ENCODE measurements around the gene EEPD1.

EEPD1 gene

GRCh38 chr7:36181668-36182067 is 28.6 kb downstream of the EEPD1 start:
- in situ Hi-C loops (cut with MboI; ENCODE audit: low pct_unique_long_range_greater_than_20kb, low sequenced_read_pairs, unreplicated experiment), result no loop called here
- no peak for DNase-seq (ENCODE audit: low spot score)
- no peak for TF ChIP-seq CTCF (IDR thresholded peaks at IDR 0.05; ENCODE audit: extremely low read depth, insufficient read depth, missing control alignments)

GRCh38 chr7:36182854-36183604 is 30.0 kb downstream of the EEPD1 start:
- DNase-seq (ENCODE audit: low spot score), result no peak
- TF ChIP-seq CTCF (IDR thresholded peaks at IDR 0.05; ENCODE audit: extremely low read depth, insufficient read depth, missing control alignments), result no peak
- in situ Hi-C loops (cut with MboI; ENCODE audit: low pct_unique_long_range_greater_than_20kb, low sequenced_read_pairs, unreplicated experiment), result no loop called here

DNA sequence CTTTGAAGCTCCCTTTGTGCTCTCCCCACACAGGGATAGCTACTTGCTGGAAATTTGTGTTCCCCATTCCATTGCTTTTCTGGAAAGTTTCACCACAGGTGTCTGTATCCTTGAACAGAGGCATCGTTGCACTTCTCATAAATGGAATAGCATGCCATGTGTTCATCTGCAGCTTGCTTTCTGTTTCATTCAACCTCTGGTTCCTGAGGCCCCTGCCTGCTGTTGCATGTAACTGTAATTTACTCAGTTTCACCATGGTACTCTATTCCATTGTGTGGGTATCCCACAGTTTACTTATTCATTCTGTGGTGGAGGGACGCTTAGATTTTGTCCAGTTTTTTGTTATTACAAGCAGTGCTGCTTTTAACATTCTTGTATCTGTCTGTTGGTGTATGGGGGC is 32.0 kb downstream of the EEPD1 start:
- in situ Hi-C loops (cut with MboI; ENCODE audit: low pct_unique_long_range_greater_than_20kb, low sequenced_read_pairs, unreplicated experiment), result no loop called here
- DNase-seq (ENCODE audit: low spot score), result no peak
- TF ChIP-seq CTCF (IDR thresholded peaks at IDR 0.05; ENCODE audit: extremely low read depth, insufficient read depth, missing control alignments), result no peak

- no peak for DNase-seq (ENCODE audit: low spot score)
- TF ChIP-seq CTCF (IDR thresholded peaks at IDR 0.05; ENCODE audit: extremely low read depth, insufficient read depth, missing control alignments), result no peak
- in situ Hi-C loops (cut with MboI; ENCODE audit: low pct_unique_long_range_greater_than_20kb, low sequenced_read_pairs, unreplicated experiment), result no loop called here
Measured at GRCh38 chr7:36185756-36186155, 32.7 kb downstream of the EEPD1 start.

- DNase-seq (ENCODE audit: low spot score), result no peak
- no peak for TF ChIP-seq CTCF (IDR thresholded peaks at IDR 0.05; ENCODE audit: extremely low read depth, insufficient read depth, missing control alignments)
- in situ Hi-C loops (cut with MboI; ENCODE audit: low pct_unique_long_range_greater_than_20kb, low sequenced_read_pairs, unreplicated experiment), result no loop called here
Measured at GRCh38 chr7:36186359-36187121, 33.5 kb downstream of the EEPD1 start.

GRCh38 chr7:36188266-36188665 is 35.2 kb downstream of the EEPD1 start:
- TF ChIP-seq CTCF (IDR thresholded peaks at IDR 0.05; ENCODE audit: extremely low read depth, insufficient read depth, missing control alignments), result no peak
- in situ Hi-C loops (cut with MboI; ENCODE audit: low pct_unique_long_range_greater_than_20kb, low sequenced_read_pairs, unreplicated experiment), result no loop called here
- no peak for DNase-seq (ENCODE audit: low spot score)
